ENCODE results near the gene CENPB.

The CENPB gene

GRCh38 chr20:3748073-3748472 is 38.5 kb downstream of the CENPB start:
- DNase-seq (ENCODE audit: low read depth): no peak

- DNase-seq (ENCODE audit: low read depth): no peak
These were observed 39.1 kb downstream of the CENPB start for GRCh38 chr20:3747471-3747870.

- DNase-seq (ENCODE audit: low read depth): no peak
These were observed 40.8 kb downstream of the CENPB start for GRCh38 chr20:3745686-3746173.

GRCh38 chr20:3744806-3745685 is 41.5 kb downstream of the CENPB start:
- peak; percentile 42 for DNase-seq (ENCODE audit: low read depth)

GRCh38 chr20:3744037-3744436 is 42.5 kb downstream of the CENPB start:
- no peak for DNase-seq (ENCODE audit: low read depth)

- no peak for DNase-seq (ENCODE audit: low read depth)
These were observed 43.3 kb downstream of the CENPB start for GRCh38 chr20:3743251-3743650.

- DNase-seq (ENCODE audit: low read depth): no peak
These were observed 44.6 kb downstream of the CENPB start for GRCh38 chr20:3741836-3742458.

- DNase-seq (ENCODE audit: low read depth): no peak
These were observed 45.8 kb downstream of the CENPB start for GRCh38 chr20:3740615-3741301.

GRCh38 chr20:3739926-3740451 is 46.6 kb downstream of the CENPB start:
- DNase-seq (ENCODE audit: low read depth): no peak

GRCh38 chr20:3739054-3739925 is 47.2 kb downstream of the CENPB start:
- DNase-seq (ENCODE audit: low read depth): no peak

- no peak for DNase-seq (ENCODE audit: low read depth)
These were observed 48.2 kb downstream of the CENPB start for GRCh38 chr20:3738111-3739053.

- no peak for DNase-seq (ENCODE audit: low read depth)
These were observed 50.8 kb downstream of the CENPB start for GRCh38 chr20:3735768-3736167.

GRCh38 chr20:3734111-3734843 is 52.3 kb downstream of the CENPB start:
- DNase-seq (ENCODE audit: low read depth): no peak
